Tibial nerve (tissue), 3 donors: ENCODE measurements around the gene GALNT4.

Experiments used
- POLR2A ChIP-seq, 2 donors: fragments of 450-650 bp; IDR thresholded peaks; one replicate each; pipeline ENCODE4 v1.6.1; 2017; ENCODE audit warnings: antibody characterized with exemption in 2 of 2, mild to moderate bottlenecking in 2 of 2, moderate library complexity in 2 of 2
- TF ChIP-seq, protein P1 (sequence below), 5 experiments: fragments of 200-600 bp in 3 of 5; fragments of 450-650 bp in 2 of 5; sonication (generic) in 3 of 5; IDR thresholded peaks; one replicate each; pipeline ENCODE4 v1.5.1; 2016 to 2019; ENCODE audit warnings: antibody characterized with exemption in 5 of 5, mild to moderate bottlenecking in 3 of 5, moderate library complexity in 2 of 5

DNA sequence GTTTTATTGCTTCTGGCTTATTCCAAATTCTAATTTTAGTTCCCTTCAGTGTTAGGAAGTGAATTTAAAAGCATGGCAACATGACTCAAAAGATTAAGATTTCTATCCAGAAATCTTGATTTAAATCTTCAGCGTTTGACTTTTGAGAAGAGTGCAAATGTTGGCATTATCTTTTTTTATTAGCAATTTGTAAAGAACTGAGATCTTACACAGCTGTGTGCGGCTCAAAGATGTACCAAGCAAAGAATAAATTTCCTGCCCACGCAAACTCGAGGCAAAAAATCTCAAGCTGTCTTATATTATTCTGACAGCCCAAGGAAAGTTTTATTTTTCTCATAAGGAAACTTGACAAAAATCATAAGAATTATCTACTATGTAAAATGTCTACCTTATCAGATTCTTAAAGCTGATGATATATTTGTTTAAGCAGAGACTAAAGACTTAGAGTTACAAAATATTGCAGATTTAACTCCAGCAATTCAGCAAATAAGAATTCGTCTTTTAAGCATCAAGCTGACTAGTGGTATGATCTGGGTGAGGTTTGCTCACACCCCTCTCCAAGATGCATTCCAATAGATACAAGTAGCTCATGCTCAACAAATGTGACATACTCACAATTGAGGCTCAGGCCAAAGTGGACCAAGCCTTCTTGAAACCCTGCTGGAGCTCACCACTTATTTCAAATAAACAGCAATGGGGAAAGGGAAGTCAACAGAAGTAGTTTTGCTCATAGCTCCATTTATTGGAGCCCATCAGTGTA lies 48.6 kb upstream of the GALNT4 start:
- TF ChIP-seq, protein P1, sequence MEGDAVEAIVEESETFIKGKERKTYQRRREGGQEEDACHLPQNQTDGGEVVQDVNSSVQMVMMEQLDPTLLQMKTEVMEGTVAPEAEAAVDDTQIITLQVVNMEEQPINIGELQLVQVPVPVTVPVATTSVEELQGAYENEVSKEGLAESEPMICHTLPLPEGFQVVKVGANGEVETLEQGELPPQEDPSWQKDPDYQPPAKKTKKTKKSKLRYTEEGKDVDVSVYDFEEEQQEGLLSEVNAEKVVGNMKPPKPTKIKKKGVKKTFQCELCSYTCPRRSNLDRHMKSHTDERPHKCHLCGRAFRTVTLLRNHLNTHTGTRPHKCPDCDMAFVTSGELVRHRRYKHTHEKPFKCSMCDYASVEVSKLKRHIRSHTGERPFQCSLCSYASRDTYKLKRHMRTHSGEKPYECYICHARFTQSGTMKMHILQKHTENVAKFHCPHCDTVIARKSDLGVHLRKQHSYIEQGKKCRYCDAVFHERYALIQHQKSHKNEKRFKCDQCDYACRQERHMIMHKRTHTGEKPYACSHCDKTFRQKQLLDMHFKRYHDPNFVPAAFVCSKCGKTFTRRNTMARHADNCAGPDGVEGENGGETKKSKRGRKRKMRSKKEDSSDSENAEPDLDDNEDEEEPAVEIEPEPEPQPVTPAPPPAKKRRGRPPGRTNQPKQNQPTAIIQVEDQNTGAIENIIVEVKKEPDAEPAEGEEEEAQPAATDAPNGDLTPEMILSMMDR (IDR thresholded peaks at IDR 0.05), result no peak
- no peak for TF ChIP-seq POLR2A (IDR thresholded peaks at IDR 0.05)
